ENCODE measurements around the gene RPL12. TPM values are rescaled to one million over a fixed set of nuclear protein-coding genes. Genes with fewer than 3 reads are reported as not detected.

RPL12 gene
- total RNA-seq, 1 donor from 2014 or later, result 3,182 TPM

GRCh38 chr9:127407492-127407843 is 43.7 kb downstream of the RPL12 start:
- no peak for DNase-seq (ENCODE audit: low read depth)
- no peak for TF ChIP-seq CTCF (conservative IDR thresholded peaks at IDR 0.05; ENCODE audit: low read depth, low read length)
- H3K4me3 ChIP-seq (ENCODE audit: low read depth, low read length), result no peak overlapping the region

GRCh38 chr9:127406799-127407491 is 44.3 kb downstream of the RPL12 start:
- no peak overlapping the region for H3K4me3 ChIP-seq (ENCODE audit: low read depth, low read length)
- no peak for DNase-seq (ENCODE audit: low read depth)
- TF ChIP-seq CTCF (conservative IDR thresholded peaks at IDR 0.05; ENCODE audit: low read depth, low read length), result no peak

- DNase-seq (ENCODE audit: low read depth), result no peak
- no peak for TF ChIP-seq CTCF (conservative IDR thresholded peaks at IDR 0.05; ENCODE audit: low read depth, low read length)
Observed at GRCh38 chr9:127405344-127406125, 45.7 kb downstream of the RPL12 start.

GRCh38 chr9:127404631-127405030 is 46.6 kb downstream of the RPL12 start:
- TF ChIP-seq CTCF (conservative IDR thresholded peaks at IDR 0.05; ENCODE audit: low read depth, low read length), result no peak
- no peak for DNase-seq (ENCODE audit: low read depth)
- H3K4me3 ChIP-seq (ENCODE audit: low read depth, low read length), result no peak overlapping the region

More at GRCh38 chr9:127405344-127406125, 45.7 kb downstream of the RPL12 start:
- no peak overlapping the region for H3K4me3 ChIP-seq (ENCODE audit: low read depth, low read length)

- DNase-seq (ENCODE audit: low read depth), result no peak
- TF ChIP-seq CTCF (conservative IDR thresholded peaks at IDR 0.05; ENCODE audit: low read depth, low read length), result no peak
- no peak overlapping the region for H3K4me3 ChIP-seq (ENCODE audit: low read depth, low read length)
Observed at GRCh38 chr9:127403507-127404192, 47.6 kb downstream of the RPL12 start.

GRCh38 chr9:127402401-127403090 is 48.7 kb downstream of the RPL12 start:
- no peak for TF ChIP-seq CTCF (conservative IDR thresholded peaks at IDR 0.05; ENCODE audit: low read depth, low read length)
- DNase-seq (ENCODE audit: low read depth), result no peak
- no peak overlapping the region for H3K4me3 ChIP-seq (ENCODE audit: low read depth, low read length)
